ENCODE results near the gene ORC5.

- TF ChIP-seq, protein P1, sequence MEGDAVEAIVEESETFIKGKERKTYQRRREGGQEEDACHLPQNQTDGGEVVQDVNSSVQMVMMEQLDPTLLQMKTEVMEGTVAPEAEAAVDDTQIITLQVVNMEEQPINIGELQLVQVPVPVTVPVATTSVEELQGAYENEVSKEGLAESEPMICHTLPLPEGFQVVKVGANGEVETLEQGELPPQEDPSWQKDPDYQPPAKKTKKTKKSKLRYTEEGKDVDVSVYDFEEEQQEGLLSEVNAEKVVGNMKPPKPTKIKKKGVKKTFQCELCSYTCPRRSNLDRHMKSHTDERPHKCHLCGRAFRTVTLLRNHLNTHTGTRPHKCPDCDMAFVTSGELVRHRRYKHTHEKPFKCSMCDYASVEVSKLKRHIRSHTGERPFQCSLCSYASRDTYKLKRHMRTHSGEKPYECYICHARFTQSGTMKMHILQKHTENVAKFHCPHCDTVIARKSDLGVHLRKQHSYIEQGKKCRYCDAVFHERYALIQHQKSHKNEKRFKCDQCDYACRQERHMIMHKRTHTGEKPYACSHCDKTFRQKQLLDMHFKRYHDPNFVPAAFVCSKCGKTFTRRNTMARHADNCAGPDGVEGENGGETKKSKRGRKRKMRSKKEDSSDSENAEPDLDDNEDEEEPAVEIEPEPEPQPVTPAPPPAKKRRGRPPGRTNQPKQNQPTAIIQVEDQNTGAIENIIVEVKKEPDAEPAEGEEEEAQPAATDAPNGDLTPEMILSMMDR (conservative IDR thresholded peaks at IDR 0.05), result peak; percentile 50
- no peak for TF ChIP-seq ZFX (IDR thresholded peaks at IDR 0.05)
Measured at GRCh38 chr7:104252409-104253134, 44.8 kb upstream of the ORC5 start.
